GM06990 (cell line): Measurements from ENCODE around the gene SPATA46.

Experiments used
- DNase-seq: peaks from one replicate; pipeline ENCODE4 v3.0.0-alpha.2; 2011; ENCODE audit not compliant: insufficient read length; ENCODE audit errors: extremely low read depth
- H3K27me3 ChIP-seq: replicated peaks from 2 replicates; pipeline ENCODE4 v1.6.0; 2011; ENCODE audit warnings: low read length; ENCODE audit not compliant: control insufficient read depth, insufficient read depth
- H3K36me3 ChIP-seq: 2 replicates; pipeline ENCODE4 v1.5.1; 2011; ENCODE audit warnings: low read length; ENCODE audit not compliant: control insufficient read depth, insufficient read depth
- H3K4me3 ChIP-seq: replicated peaks from 2 replicates; pipeline ENCODE4 v1.5.1; 2011; ENCODE audit warnings: low read depth, mild to moderate bottlenecking, control low read depth, low read length
- CTCF ChIP-seq: IDR thresholded peaks from 2 replicates; pipeline ENCODE4 v1.5.1; 2011; ENCODE audit warnings: low read length, control low read depth, mild to moderate bottlenecking, inconsistent platforms; ENCODE audit not compliant: insufficient read depth, poor library complexity, severe bottlenecking

SPATA46 gene

GRCh38 chr1:162370721-162371120 lies 5.9 kb downstream of the SPATA46 start:
- no peak for TF ChIP-seq CTCF
- H3K36me3 ChIP-seq = no peaks in the 10 kb centered on the region
- DNase-seq = no peak
- no peak overlapping the region for H3K4me3 ChIP-seq
- no peaks in the 10 kb centered on the region; the same call in 1 of the 2 replicates for H3K27me3 ChIP-seq

- DNase-seq = no peak
- Histone ChIP-seq H3K4me3 (no peak overlapping the region), H3K27me3 (no peaks in the 10 kb centered on the region; the same call in 1 of the 2 replicates), H3K36me3 (no peaks in the 10 kb centered on the region)
- no peak for TF ChIP-seq CTCF
These were observed 6.5 kb downstream of the SPATA46 start for GRCh38 chr1:162370161-162370560.

GRCh38 chr1:162369571-162369970 lies 7.1 kb downstream of the SPATA46 start:
- H3K27me3 ChIP-seq = no peaks in the 10 kb centered on the region; the same call in 1 of the 2 replicates
- DNase-seq = no peak
- no peak for TF ChIP-seq CTCF
- H3K36me3 ChIP-seq = no peaks in the 10 kb centered on the region
- H3K4me3 ChIP-seq = no peak overlapping the region

- DNase-seq = no peak
- Histone ChIP-seq H3K27me3 (no peaks in the 10 kb centered on the region; the same call in 1 of the 2 replicates), H3K36me3 (no peaks in the 10 kb centered on the region), H3K4me3 (no peak overlapping the region)
- no peak for TF ChIP-seq CTCF
These were observed 8.2 kb downstream of the SPATA46 start for GRCh38 chr1:162368451-162368850.

- no peak for DNase-seq
- H3K27me3 ChIP-seq = no peaks in the 10 kb centered on the region; the same call in 1 of the 2 replicates
- H3K36me3 ChIP-seq = no peaks in the 10 kb centered on the region
- H3K4me3 ChIP-seq = no peak overlapping the region
- no peak for TF ChIP-seq CTCF
These were observed 8.9 kb downstream of the SPATA46 start for GRCh38 chr1:162367772-162368171.

- no peak for DNase-seq
- no peaks in the 10 kb centered on the region for H3K36me3 ChIP-seq
- no peak for TF ChIP-seq CTCF
- no peak overlapping the region for H3K4me3 ChIP-seq
- H3K27me3 ChIP-seq = no peaks in the 10 kb centered on the region; the same call in 1 of the 2 replicates
These were observed 9.6 kb downstream of the SPATA46 start for GRCh38 chr1:162367073-162367472.
